ENCODE results near the gene GDF15.

- TF ChIP-seq CTCF (IDR thresholded peaks at IDR 0.05; ENCODE audit: poor library complexity, severe bottlenecking) (no peak), RAD21 (conservative IDR thresholded peaks at IDR 0.05) (no peak)
These were observed 41.4 kb upstream of the GDF15 start for GRCh38 chr19:18344582-18344950.
